Type B pancreatic cell (in vitro differentiated cells): ENCODE results near the gene IQCF5. TPM values are rescaled to one million over a fixed set of nuclear protein-coding genes. Genes with fewer than 3 reads are reported as not detected.

ENCODE experiments used
- DNase-seq: peaks from one replicate; pipeline ENCODE4 v3.0.0; 2021; ENCODE audit warnings: mixed read lengths; ENCODE audit not compliant: unreplicated experiment; ENCODE audit errors: extremely low spot score
- H3K27ac Mint-ChIP-seq: 2 replicates; pipeline ENCODE4 v1.8.0; 2021; ENCODE audit warnings: mild to moderate bottlenecking, mixed read lengths
- H3K27me3 Mint-ChIP-seq: 2 replicates; pipeline ENCODE4 v1.8.0; 2021; ENCODE audit warnings: mixed read lengths
- H3K36me3 Mint-ChIP-seq: 2 replicates; pipeline ENCODE4 v1.8.0; 2021; ENCODE audit warnings: mixed read lengths
- H3K4me1 Mint-ChIP-seq: one replicate; pipeline ENCODE4 v1.8.0; 2021; ENCODE audit warnings: mixed read lengths; ENCODE audit not compliant: unreplicated experiment
- H3K4me3 Mint-ChIP-seq: 2 replicates; pipeline ENCODE4 v1.8.0; 2021; ENCODE audit warnings: mild to moderate bottlenecking, mixed read lengths
- H3K9me3 Mint-ChIP-seq: 2 replicates; pipeline ENCODE4 v1.8.0; 2021; ENCODE audit warnings: mixed read lengths
- total RNA-seq: library from RNA; stranded (reverse); gene quantifications from 2 replicates; pipeline ENCODE4 v1.2.1, GENCODE V29; 2021; ENCODE audit warnings: low replicate concordance
- TF ChIP-seq, protein P1 (sequence below): fragments of 200-600 bp; sonication (generic); conservative IDR thresholded peaks from 2 replicates; pipeline ENCODE4 v1.5.0; 2021; ENCODE audit warnings: antibody characterized with exemption, mild to moderate bottlenecking

IQCF5 gene
- total RNA-seq, 1 donor from 2014 or later: not detected

DNA sequence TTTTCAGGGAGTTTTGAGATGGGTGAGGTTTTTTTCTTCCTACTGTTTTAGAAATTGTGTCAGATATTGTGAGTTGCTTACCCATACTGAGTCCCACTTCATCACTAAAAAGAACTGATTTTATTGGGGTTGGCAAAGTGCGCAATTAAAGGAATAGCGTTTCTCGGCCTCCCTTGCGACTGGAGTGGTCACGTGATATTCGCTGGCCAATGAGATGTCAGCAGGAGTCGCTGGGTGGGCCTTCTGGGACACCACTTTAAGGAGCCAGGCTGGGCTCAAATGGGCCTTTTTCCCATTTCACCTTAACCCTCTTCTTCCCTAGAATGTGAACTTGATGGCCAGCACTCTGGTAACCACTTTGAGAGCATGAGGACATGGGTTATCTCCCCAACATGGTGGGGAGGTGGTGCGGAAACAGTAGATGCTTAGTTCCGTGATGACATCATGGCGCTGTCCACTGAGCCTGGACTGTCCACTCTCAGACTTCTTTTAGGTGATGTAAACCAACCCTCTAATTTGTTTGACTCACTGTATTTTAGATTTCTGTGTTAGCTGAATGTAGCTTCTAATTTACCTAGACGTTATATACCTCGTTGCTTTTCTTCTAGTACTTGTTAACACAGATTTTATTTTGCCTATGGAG is 13.2 kb upstream of the IQCF5 start:
- Mint-ChIP-seq H3K9me3 (no peaks in the 10 kb centered on the region), H3K4me3 (no peak overlapping the region), H3K27me3 (peaks cover 8% of the 10 kb centered on the region), H3K4me1 (no peaks in the 10 kb centered on the region), H3K36me3 (no peaks in the 10 kb centered on the region), H3K27ac (no peak overlapping the region)
- no peak for DNase-seq
- TF ChIP-seq, protein P1, sequence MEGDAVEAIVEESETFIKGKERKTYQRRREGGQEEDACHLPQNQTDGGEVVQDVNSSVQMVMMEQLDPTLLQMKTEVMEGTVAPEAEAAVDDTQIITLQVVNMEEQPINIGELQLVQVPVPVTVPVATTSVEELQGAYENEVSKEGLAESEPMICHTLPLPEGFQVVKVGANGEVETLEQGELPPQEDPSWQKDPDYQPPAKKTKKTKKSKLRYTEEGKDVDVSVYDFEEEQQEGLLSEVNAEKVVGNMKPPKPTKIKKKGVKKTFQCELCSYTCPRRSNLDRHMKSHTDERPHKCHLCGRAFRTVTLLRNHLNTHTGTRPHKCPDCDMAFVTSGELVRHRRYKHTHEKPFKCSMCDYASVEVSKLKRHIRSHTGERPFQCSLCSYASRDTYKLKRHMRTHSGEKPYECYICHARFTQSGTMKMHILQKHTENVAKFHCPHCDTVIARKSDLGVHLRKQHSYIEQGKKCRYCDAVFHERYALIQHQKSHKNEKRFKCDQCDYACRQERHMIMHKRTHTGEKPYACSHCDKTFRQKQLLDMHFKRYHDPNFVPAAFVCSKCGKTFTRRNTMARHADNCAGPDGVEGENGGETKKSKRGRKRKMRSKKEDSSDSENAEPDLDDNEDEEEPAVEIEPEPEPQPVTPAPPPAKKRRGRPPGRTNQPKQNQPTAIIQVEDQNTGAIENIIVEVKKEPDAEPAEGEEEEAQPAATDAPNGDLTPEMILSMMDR: no peak

DNA sequence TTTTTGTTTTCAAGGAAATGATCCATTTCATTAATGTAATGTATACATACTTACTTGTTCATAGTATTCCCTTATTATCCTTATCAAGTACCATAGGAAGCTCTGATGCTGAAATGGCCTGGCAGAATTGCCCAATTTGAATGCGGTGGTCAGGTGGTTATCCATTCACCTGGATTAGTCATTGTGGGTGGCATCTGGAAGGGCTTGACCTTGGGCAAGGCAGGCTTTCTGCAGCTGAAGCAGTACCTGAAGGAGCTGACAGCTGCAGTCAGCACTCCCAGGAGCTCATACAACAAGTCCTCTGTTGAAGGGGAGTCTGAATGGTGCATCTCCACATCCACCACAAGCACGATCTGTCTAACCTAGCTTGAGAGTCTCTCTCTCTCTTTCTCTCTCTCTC is 12.2 kb upstream of the IQCF5 start:
- peaks cover 8% of the 10 kb centered on the region for H3K27me3 Mint-ChIP-seq
- TF ChIP-seq, protein P1: no peak
- no peak overlapping the region for H3K4me3 Mint-ChIP-seq
- H3K36me3 Mint-ChIP-seq: no peaks in the 10 kb centered on the region
- H3K9me3 Mint-ChIP-seq: no peaks in the 10 kb centered on the region
- H3K4me1 Mint-ChIP-seq: no peaks in the 10 kb centered on the region
- DNase-seq: no peak
- H3K27ac Mint-ChIP-seq: no peak overlapping the region

GRCh38 chr3:51886447-51886846 is 11.0 kb upstream of the IQCF5 start:
- Mint-ChIP-seq H3K27ac (no peak overlapping the region), H3K27me3 (peaks cover 8% of the 10 kb centered on the region), H3K4me1 (no peaks in the 10 kb centered on the region), H3K36me3 (no peaks in the 10 kb centered on the region), H3K9me3 (no peaks in the 10 kb centered on the region), H3K4me3 (no peak overlapping the region)
- TF ChIP-seq, protein P1: no peak
- no peak for DNase-seq

- TF ChIP-seq, protein P1: no peak
- peaks cover 21% of the 10 kb centered on the region for H3K27me3 Mint-ChIP-seq
Observed at GRCh38 chr3:51879937-51880336, 4.5 kb upstream of the IQCF5 start.

DNA sequence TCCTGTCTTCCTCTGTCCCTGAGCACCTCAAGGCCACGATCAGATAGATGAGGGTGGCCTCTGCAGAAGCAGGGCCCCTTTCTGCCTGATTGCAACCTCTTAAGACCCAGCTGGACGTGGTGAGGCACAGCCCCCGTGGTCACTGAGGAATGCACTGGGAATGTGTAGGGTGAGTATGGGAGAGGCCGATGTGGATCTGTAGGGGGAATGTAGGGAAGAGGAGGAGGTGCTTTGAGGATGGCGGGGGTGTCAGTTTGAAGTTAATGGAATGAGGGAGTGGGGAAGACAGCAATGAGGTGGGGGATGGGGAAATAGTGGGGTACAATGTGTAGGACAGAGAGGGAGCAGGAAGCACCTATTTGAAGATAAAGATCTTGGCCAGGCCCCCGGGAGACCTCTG is 785 bp upstream of the IQCF5 start:
- no peaks in the 10 kb centered on the region for H3K36me3 Mint-ChIP-seq
- no peak overlapping the region for H3K4me3 Mint-ChIP-seq
- TF ChIP-seq, protein P1: no peak
- DNase-seq: no peak
- H3K27me3 Mint-ChIP-seq: peaks cover 19% of the 10 kb centered on the region
- H3K4me1 Mint-ChIP-seq: no peaks in the 10 kb centered on the region
- H3K27ac Mint-ChIP-seq: no peak overlapping the region
- H3K9me3 Mint-ChIP-seq: no peaks in the 10 kb centered on the region

More at GRCh38 chr3:51879937-51880336, 4.5 kb upstream of the IQCF5 start:
- Mint-ChIP-seq H3K36me3 (no peaks in the 10 kb centered on the region), H3K9me3 (no peaks in the 10 kb centered on the region), H3K4me3 (no peak overlapping the region), H3K27ac (no peak overlapping the region), H3K4me1 (no peaks in the 10 kb centered on the region)
- no peak for DNase-seq
